DOHH2 (cell line): Measurements from ENCODE around the gene CH25H.

Experiments
- H3F3A ChIP-seq: fragments of 200-600 bp; sonication (generic), shearing (Covaris generic); 2 replicates; pipeline ENCODE4 v1.6.0; 2016; ENCODE audit warnings: antibody characterized with exemption, mild to moderate bottlenecking; ENCODE audit not compliant: control insufficient read depth, insufficient read depth
- H3K27ac ChIP-seq: fragments of 200-600 bp; sonication (generic); 2 replicates; pipeline ENCODE4 v1.5.1; 2014; ENCODE audit warnings: low read depth, mild to moderate bottlenecking, low read length, moderate library complexity
- H3K27me3 ChIP-seq: fragments of 200-600 bp; sonication (generic); 2 replicates; pipeline ENCODE4 v1.6.1; 2014; ENCODE audit warnings: mild to moderate bottlenecking, low read length, mixed read lengths; ENCODE audit not compliant: control insufficient read depth
- H3K36me3 ChIP-seq: fragments of 200-600 bp; sonication (generic); 2 replicates; pipeline ENCODE4 v1.6.1; 2014; ENCODE audit warnings: mild to moderate bottlenecking, low read length, moderate library complexity, mixed read lengths; ENCODE audit not compliant: control insufficient read depth
- H3K4me1 ChIP-seq: fragments of 200-600 bp; sonication (generic); 2 replicates; pipeline ENCODE4 v1.6.1; 2014; ENCODE audit warnings: mild to moderate bottlenecking, low read length, mixed read lengths; ENCODE audit not compliant: control insufficient read depth
- H3K4me2 ChIP-seq: fragments of 200-600 bp; sonication (generic); 2 replicates; pipeline ENCODE4 v1.6.0; 2014; ENCODE audit warnings: mild to moderate bottlenecking, low read length, moderate library complexity
- H3K4me3 ChIP-seq: fragments of 200-600 bp; sonication (generic); 2 replicates; pipeline ENCODE4 v1.5.1; 2014; ENCODE audit warnings: mild to moderate bottlenecking, low read length, mixed read lengths
- H3K79me2 ChIP-seq: fragments of 200-600 bp; sonication (generic); 2 replicates; pipeline ENCODE4 v1.6.1; 2014; ENCODE audit warnings: mild to moderate bottlenecking, low read length, mixed read lengths; ENCODE audit not compliant: control insufficient read depth
- H3K9me2 ChIP-seq: fragments of 200-600 bp; sonication (generic); replicated peaks from 2 replicates; pipeline ENCODE4 v1.6.1; 2014; ENCODE audit warnings: mild to moderate bottlenecking, low read length, mixed read lengths; ENCODE audit not compliant: control insufficient read depth
- H3K9me3 ChIP-seq: fragments of 200-600 bp; sonication (generic); 2 replicates; pipeline ENCODE4 v1.6.1; 2014; ENCODE audit warnings: antibody characterized with exemption, low read length, mixed read lengths; ENCODE audit not compliant: control insufficient read depth, insufficient read depth
- H4K20me1 ChIP-seq: fragments of 200-600 bp; sonication (generic); 2 replicates; pipeline ENCODE4 v1.6.0; 2014; ENCODE audit warnings: low read depth, mild to moderate bottlenecking, antibody characterized with exemption, low read length, moderate library complexity; ENCODE audit not compliant: control insufficient read depth, insufficient read depth
- CTCF ChIP-seq: fragments of 200-600 bp; sonication (generic); IDR thresholded peaks from one replicate; pipeline ENCODE4 v1.5.1; 2014; ENCODE audit warnings: antibody characterized with exemption, mild to moderate bottlenecking, low read depth, low read length; ENCODE audit not compliant: poor library complexity, severe bottlenecking
- EZH2phosphoT487 ChIP-seq: fragments of 200-600 bp; sonication (generic); IDR thresholded peaks from 2 replicates; pipeline ENCODE4 v1.6.1; 2017; ENCODE audit warnings: borderline replicate concordance, mild to moderate bottlenecking, antibody characterized with exemption, low read length, moderate library complexity, mixed read lengths

The CH25H gene

GRCh38 chr10:89236226-89236797, 29.2 kb upstream of the CH25H start:
- Histone ChIP-seq H3K4me1 (no peaks in the 10 kb centered on the region), H3K27ac (no peak overlapping the region), H3K9me2 (no peaks in the 10 kb centered on the region), H3K27me3 (no peaks in the 10 kb centered on the region), H3K36me3 (peaks cover 3% of the 10 kb centered on the region; the same call in 1 of the 2 replicates), H3K4me3 (no peak overlapping the region), H4K20me1 (no peaks in the 10 kb centered on the region), H3K9me3 (no peaks in the 10 kb centered on the region), H3K4me2 (no peak overlapping the region), H3K79me2 (no peaks in the 10 kb centered on the region), H3F3A (no peaks in the 10 kb centered on the region)
- no peak for TF ChIP-seq CTCF
- TF ChIP-seq EZH2phosphoT487, result no peak

GRCh38 chr10:89235073-89235798, 28.1 kb upstream of the CH25H start:
- H3K4me2 ChIP-seq, result no peak overlapping the region
- TF ChIP-seq CTCF (no peak), EZH2phosphoT487 (no peak)
- no peak overlapping the region for H3K4me3 ChIP-seq
- H3K9me2 ChIP-seq, result no peaks in the 10 kb centered on the region
- H3K36me3 ChIP-seq, result peaks cover 3% of the 10 kb centered on the region; the same call in 1 of the 2 replicates
- H3K9me3 ChIP-seq, result no peaks in the 10 kb centered on the region
- no peaks in the 10 kb centered on the region for H4K20me1 ChIP-seq
- no peaks in the 10 kb centered on the region for H3K27me3 ChIP-seq
- no peaks in the 10 kb centered on the region for H3F3A ChIP-seq
- no peak overlapping the region for H3K27ac ChIP-seq
- H3K4me1 ChIP-seq, result no peaks in the 10 kb centered on the region
- H3K79me2 ChIP-seq, result no peaks in the 10 kb centered on the region

GRCh38 chr10:89233033-89233432, 25.9 kb upstream of the CH25H start:
- no peaks in the 10 kb centered on the region for H3K9me3 ChIP-seq
- no peaks in the 10 kb centered on the region for H3K27me3 ChIP-seq
- no peaks in the 10 kb centered on the region for H3K36me3 ChIP-seq
- TF ChIP-seq CTCF (no peak), EZH2phosphoT487 (no peak)
- no peaks in the 10 kb centered on the region for H3K79me2 ChIP-seq
- no peaks in the 10 kb centered on the region for H3F3A ChIP-seq
- no peak overlapping the region for H3K4me2 ChIP-seq
- no peak overlapping the region for H3K27ac ChIP-seq
- no peaks in the 10 kb centered on the region for H4K20me1 ChIP-seq
- H3K4me1 ChIP-seq, result no peaks in the 10 kb centered on the region
- no peaks in the 10 kb centered on the region for H3K9me2 ChIP-seq
- no peak overlapping the region for H3K4me3 ChIP-seq
